Activated gamma-delta T cell (primary cell): ENCODE measurements around the gene KAZN.

Experiments used
- DNase-seq: peaks from one replicate; lab custom pipeline; 2025; lab: John Stamatoyannopoulos, UW

Gene KAZN

DNA sequence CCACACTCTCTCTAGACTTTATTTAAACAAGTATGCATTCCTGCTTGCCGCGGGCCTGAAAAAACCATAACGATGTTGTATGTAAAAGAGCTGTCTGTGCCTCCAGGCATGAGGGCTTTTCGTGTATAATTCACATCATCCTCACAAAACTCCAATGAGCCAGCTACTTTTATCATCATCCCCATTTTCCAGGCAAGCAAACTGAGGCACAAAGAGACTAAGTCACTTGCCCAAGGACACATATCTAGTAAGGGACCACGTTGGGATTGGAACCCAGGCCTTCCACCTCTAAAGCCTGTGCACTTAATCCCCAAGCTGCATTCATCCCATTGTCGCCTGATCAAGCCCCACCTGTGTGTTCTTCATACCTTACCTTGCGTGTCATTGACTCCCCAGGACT, 226.9 kb downstream of the KAZN start:
- no peak for DNase-seq

DNA sequence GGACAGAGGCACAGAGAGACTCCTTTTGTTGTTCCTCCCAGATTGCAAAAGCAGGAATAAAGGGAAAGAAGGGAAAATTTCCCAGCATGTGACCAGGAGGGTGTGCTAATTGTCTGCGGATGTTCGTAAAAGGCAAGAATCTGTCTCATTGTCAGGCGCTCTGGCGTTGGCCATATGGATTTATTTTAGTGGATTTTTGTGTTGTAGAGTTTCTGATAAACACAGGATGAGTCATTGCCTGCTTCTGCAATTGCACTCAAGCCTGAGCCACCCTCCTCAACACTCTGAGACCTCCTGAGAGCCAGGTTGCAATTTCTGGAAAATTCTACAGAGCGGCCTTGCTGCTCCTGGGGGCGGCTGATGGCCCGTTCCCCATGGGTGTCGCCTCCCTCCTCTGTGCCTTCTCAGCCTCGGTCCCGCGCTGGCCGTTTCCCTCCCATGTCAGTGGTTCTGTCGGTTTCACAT, 227.7 kb downstream of the KAZN start:
- no peak for DNase-seq

GRCh38 chr1:14826731-14827326, 228.3 kb downstream of the KAZN start:
- no peak for DNase-seq

- DNase-seq, result no peak
Observed at GRCh38 chr1:14827870-14828269, 229.4 kb downstream of the KAZN start.

DNA sequence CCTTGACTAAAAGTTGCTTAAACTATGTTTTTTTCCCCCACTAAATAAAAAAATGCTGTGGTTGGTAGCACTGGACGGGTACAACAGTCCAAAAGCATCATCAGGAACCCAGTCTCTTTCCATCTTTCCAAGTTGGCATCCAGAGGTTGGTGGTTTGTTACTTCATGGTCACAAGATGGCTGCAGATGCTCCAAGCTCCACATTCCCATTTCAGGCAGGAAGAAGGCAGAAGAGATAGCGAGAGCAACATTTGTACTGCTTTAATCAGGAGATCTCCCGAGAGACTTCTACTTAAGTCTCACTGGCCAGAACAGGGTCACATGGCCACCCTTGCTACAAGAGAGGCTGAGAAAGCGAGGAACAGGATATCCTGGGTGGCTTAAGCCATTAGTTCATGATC, 230.2 kb downstream of the KAZN start:
- DNase-seq, result no peak

GRCh38 chr1:14835725-14836124, 237.2 kb downstream of the KAZN start:
- no peak for DNase-seq

DNA sequence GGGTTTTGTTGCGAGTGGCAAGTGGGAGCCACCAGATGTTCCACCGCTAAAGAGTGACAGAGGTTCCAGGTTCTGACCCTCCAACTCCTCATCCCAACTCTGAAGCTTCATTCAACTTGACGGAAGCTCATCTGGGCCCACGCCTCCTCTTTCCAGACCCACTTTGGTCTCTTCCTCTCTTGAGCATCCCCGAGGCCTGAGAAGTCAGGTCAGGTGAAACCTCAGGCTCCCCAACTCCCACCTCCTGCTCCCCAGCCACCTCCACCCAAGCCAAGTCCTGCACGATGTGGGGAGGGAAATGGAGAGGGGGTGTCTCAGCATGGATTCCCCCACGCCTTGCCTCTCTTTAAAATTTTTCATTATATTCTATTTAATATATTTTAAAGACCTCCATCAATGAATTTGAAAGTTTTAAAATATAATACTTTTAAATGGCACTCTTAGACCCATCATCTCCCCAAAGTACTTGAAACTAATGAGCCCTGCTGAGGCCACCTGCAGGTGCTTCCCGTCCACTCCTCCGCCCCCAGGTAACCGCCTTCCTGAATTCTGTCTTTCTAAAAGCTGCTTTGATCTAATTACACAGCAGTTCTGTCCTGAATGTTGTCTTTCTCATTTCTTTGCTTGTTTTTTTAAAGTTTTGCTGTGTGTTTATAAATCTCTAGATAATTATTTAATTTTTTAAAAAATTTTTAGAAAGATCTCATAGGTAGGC, 238.1 kb downstream of the KAZN start:
- no peak for DNase-seq

DNA sequence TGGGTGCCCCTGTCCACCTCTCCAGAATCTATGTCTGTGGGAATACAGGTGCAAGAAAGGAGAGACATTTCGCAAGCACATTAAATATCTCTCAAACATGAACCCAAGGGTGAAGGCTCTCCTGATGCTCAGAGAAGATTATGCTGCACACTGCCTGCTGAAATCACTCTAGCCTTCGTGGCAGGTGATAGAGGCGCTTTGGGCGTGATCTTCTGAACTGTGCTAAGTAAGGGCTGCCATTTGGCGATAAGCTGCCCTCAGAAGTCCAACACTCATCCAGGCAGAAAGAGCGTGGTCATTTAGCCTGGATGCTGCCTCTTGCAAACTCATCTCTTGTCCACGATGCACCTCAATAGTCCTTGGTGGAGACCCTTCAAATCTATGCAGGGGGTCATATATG, 241.9 kb downstream of the KAZN start:
- no peak for DNase-seq

DNA sequence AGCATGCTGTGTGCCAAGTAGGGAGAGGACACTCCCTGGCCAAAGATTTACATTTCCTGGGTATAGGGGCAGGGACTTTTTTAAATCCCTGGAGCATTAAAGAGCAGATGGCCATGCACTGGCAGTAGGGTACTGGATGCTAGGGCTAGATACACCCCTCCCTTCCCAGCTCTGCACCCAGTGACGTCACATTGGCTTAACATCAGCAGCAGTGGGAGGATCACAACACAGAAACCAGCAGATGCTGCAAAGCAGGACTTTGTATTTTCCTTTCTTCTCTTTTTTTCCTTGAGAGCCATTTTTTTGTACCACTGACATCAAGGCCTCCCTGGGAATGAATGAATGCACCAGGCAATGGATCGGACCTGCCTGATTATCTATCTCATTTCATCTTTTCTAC, 243.0 kb downstream of the KAZN start:
- no peak for DNase-seq

GRCh38 chr1:14841951-14842350, 243.5 kb downstream of the KAZN start:
- DNase-seq, result no peak

DNA sequence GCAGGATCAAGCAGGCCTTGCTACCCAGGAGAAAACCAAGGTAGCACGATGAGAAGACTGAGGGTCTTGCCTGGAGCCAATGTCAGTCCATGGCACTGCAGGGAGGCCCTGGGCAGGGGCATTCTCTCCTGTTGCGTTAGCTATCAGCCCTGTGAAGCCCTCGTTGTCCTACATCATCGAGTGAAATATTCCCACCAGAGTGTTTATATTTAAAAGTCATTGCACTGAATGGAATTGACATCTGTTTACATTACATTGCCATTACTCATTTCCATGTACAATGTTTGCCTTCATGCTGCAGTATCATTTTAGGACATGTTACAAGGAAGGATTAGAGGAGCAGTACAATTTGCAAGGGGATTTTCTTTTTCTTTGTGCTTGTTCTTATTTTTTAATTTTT, 243.9 kb downstream of the KAZN start:
- DNase-seq, result no peak

DNA sequence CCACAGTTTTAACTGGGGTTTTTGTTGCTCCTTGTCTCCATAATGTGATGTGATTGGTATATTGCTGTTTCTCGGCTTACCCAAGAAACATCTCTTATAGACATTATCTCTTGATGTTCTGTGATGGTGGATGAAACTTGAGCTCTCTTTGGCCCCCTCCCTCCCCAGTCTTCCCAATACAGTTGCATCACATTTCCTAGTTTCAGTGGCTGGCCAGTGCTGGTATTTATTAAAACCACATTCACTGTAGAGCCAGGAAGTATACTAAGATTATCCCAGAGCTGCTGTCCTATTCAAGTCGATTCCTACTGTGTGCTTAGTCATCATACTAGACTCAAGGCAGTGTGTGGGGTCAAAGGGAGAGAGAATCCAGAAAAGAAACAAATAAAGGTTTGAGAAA, 244.4 kb downstream of the KAZN start:
- DNase-seq, result no peak

GRCh38 chr1:14843525-14843924, 245.0 kb downstream of the KAZN start:
- DNase-seq, result no peak

DNA sequence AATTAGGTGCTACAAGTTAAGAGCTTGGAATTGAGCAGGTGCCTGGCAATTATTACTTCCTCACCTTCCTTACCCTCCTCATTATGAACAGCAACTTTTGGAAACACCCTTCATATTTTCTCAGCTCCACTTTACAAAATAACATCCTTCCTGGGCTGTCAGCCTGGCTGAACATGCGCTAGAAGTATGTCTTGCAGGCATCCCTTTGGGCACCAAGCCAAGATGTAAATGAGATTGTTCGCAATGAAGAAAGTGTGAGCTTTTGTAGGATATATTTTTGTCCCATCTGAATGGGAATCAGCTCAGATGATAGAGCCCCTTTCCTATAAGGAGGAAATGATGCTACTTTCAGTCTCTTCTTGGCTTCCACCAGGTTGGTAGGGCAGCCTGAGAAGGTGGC, 245.9 kb downstream of the KAZN start:
- no peak for DNase-seq

DNA sequence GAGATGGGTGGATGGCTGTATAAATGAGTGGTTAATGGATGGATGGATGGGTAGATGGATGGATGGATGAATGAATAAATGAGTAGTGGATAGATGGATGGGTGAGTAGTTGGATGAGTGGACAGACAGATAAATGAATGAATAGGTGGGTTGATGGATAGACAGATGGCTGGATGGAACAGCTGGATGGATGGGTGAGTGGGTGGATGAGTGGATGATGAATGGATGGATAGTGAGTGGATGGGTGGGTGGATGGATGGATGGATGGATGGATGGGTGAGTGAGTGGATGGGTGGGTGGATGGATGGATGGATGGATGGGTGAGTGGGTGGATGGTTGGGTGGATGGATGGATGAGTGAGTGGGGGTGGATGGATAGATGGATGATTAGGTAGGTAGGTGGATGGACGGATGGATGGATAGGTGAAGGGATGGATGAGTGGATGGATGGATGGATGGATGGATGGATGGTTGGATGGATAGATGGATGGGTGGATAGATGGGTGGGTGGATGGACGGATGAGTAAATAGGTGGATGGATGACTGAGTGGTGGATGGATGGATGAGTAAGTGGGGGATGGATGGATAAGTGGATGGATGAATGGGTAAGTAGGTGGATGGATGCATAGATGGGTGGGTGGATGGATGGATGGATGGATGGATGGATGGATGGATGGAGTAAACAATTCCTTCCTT, 246.6 kb downstream of the KAZN start:
- no peak for DNase-seq

- no peak for DNase-seq
Observed at GRCh38 chr1:14845851-14846250, 247.4 kb downstream of the KAZN start.

DNA sequence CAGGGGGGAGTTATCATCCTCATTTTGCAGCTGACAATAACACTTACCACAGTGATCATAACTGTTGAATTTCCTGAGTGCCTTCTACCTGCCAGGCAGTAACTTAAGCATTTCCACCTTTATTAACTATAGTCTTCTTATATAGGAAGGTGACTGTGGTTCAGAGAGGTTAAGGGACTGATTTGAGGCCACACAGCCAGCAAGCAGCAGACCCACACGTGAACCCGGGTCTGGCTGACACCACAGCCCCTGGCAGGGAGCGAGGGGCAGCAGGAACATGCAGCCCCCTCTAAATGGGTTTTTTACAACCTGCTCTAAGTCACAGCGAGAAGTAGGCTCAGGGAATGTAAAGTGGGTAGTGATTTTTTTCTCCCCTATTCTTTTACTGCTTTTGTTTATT, 248.2 kb downstream of the KAZN start:
- no peak for DNase-seq

- DNase-seq, result no peak
Observed at GRCh38 chr1:14848203-14848602, 249.7 kb downstream of the KAZN start.

GRCh38 chr1:14848625-14849024, 250.1 kb downstream of the KAZN start:
- no peak for DNase-seq

DNA sequence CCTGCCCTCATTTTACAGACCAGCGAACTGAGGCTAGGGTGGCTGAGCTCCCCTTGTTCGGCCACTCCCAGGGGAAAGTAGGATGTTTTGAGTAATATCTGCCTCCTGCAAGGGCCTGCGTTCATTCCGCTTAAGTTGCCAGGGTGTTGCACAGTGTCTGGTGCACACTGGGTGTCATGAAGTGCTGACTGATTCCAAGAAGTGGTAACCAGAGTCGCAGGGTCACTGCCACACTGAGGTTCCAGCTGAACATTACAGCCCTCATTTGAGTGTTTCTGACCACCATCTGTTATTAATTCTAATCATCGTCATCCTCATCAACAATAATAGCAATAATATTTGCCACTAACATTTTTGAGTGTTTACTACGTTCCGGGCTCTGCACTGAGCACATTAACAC, 250.6 kb downstream of the KAZN start:
- no peak for DNase-seq

GRCh38 chr1:14850563-14850962, 252.1 kb downstream of the KAZN start:
- DNase-seq, result no peak

DNA sequence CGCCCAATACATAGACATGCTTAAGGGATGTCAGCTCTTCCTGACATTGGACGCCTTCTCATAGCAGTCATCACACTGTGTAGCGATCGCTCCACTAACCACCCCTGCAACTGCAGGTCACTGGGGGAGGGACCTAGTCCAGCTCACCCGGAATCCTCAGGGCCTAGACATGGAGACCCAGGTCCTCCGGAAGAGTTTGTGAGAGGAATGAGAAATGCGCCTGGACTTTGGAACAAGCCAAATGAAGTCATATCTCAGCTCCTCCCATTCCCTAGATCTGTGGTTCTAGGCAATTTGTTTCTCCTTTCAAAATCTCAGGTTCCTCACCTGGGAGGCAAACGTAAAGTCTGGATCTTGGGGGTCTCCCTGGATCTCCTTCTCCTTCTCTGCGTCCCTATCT, 253.3 kb downstream of the KAZN start:
- no peak for DNase-seq

DNA sequence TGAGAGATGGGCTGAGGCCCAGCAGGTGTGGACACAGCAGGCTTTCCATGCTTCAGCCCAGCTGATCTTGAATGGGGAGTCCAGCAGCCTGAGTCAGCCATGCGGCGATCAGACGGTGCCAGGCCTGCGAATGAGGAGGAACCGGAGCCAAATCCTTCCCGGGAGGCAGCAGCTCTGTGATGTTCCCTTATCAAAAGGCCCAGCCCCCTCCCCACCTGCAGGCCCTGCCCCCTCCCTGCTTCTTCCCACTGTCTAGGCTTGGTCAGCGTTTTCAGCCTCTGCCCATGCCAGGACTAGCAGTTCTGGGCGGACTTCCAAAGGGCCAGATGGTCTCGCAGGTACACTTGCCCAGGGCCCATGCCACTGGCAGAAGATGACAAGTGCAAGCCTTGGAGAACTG, 253.8 kb downstream of the KAZN start:
- no peak for DNase-seq
